ENCODE data around the gene UNCX.
"Not testable (repeated sequence)": the region's sequence is repeated elsewhere in the genome, so short reads cannot be mapped to it uniquely, and the experiment has no call there.

The UNCX gene

DNA sequence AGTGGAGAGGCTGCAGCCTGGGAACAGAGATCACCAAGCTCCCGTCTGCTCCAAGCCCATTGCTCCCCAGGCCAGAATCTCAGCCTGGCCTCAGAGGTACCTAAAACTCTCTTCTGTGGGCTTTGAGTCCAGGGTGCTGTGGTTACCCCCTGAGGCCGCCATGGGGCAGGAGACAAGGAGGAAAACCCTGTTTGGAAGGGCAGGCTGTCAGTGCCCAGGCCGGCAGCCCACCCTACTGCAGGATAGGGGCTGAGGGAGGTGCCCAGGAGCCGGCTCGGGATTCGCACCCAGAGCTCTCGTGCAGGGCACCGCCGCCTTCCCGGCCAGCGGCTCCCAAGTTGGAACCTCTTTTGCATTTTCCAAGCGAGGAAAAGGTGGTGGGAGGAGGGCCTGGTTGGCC lies 24.5 kb downstream of the UNCX start:
- DNase-seq, result no peak

DNA sequence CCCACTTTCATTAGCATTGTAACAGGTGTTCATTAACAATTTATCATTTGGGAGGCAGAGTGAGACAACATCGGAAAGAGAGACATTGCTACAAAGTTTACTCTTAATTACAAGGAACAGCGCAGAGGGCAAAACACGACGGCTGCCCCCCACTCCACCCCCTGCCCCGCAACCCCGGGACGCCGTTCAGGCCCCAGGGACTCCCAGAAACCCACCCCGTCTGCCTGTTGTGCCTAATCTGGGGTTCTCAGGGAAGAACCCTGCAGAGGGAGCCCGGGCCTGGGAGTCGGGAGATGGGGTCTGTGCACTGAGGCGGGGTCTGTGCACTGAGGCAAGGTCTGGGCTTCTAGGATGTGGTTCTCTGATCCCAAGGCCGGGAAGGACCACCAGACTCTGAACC lies 25.2 kb downstream of the UNCX start:
- DNase-seq, result no peak

DNA sequence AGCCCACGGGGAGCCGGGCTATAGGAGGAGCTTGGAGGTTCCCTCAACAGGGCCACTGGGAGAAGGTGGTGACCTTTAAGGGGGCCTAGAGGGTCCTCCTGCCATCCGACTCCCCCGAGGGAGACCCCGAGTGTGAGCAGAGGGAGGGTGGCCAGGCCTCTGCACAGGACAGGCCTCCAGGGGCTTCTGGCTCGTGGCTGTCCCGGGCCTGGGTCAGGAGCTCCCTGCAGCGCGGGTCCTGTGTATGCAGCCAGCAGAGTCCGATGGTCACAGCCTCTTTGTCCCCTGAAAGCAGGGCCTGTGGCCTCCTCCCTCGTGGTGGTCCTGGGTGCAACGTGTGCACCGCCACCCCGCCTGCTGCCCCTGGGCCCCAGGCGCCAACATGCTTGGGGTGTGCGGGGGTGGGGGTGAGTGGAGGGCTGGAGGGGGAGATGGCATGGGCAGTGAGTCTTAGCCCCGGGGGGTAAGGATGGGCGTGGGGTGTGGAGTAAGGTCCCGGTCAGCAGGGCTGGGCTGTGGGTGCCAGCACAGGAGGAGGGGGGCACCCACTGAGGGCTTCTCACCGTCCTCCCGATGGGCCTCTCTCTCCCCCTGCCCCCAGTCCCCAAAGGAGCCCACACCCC lies 27.1 kb downstream of the UNCX start:
- no peak for DNase-seq

DNA sequence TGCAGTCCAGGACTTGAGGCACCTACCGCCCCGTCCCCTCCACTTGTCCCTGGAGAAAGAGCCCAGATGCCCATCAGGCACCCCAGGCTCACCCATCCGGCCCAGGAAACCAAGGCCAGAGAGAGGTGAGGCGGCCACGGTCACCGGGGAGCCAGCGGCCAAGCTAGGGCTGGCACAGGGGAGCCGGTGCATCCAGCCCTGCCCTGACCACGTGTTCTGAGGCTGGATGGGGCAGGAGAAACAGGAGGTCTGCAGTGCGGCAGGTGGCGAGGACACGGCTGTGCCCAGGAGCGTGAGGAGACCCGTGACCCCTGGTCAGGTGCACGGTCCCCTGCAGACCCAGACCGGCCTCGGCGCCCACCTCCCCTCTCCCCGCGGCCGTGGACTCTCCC lies 27.6 kb downstream of the UNCX start:
- DNase-seq, result no peak

DNA sequence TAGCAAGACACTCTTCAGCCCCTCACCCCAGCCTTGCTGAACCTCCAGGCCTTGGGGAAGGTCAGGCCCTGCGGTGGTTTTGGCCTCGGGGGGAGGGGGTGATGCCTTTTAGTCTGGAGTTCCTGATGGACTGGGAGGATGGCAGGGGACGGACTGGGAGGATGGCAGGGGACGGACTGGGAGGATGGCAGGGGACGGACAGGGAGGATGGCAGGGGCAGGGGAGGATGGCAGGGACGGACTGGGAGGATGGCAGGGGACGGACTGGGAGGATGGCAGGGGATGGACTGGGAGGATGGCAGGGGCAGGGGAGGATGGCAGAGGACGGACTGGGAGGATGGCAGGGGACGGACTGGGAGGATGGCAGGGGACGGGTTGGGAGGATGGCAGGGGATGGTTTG lies 28.4 kb downstream of the UNCX start:
- not testable (repeated sequence) for DNase-seq

DNA sequence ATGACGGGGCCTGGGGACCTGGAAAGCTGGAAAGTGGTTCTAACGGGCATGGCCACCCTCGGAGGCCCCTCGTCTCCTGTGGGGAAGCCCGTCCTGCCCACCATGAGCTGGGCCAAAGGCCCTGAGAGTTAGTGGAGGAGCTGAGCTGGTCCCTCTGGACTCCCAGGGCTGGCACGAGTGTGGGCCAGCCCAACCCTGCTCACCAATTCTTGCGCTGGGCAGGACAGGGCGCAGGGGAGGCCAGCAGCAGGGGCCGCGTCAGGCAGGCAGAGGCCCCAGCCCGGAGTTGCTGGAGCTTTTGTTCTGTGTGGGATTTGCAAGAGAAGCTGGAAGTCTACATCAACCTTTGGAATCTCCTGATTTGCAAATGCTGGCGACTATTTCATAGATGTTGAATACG lies 29.8 kb downstream of the UNCX start:
- DNase-seq, result no peak

DNA sequence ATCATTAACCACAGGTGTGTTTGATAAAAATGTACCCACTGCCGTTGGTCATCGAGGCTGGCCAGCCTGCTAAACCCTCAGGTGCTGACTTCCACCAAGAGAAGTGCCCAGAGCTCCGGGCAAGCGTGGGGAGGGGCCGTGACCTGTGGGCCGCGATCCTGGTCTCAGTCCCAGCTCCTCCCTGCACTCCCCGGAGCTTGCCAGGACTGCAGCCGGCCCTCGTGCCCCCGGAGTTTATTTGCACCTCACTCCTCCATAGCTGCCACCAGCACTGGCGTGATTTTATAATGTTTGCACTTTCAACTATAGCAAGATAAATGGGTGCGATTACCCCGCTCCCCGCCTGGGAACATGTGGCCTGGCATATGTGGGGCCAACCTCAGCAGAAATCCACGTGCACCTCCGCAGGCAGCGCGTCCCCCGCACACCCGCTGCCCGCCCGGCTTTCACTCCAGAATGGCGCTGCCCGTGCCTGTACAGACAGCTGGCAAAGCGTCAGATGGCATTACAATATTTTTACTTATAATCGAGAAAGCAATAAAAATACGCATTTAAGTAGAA lies 30.8 kb downstream of the UNCX start:
- no peak for DNase-seq

DNA sequence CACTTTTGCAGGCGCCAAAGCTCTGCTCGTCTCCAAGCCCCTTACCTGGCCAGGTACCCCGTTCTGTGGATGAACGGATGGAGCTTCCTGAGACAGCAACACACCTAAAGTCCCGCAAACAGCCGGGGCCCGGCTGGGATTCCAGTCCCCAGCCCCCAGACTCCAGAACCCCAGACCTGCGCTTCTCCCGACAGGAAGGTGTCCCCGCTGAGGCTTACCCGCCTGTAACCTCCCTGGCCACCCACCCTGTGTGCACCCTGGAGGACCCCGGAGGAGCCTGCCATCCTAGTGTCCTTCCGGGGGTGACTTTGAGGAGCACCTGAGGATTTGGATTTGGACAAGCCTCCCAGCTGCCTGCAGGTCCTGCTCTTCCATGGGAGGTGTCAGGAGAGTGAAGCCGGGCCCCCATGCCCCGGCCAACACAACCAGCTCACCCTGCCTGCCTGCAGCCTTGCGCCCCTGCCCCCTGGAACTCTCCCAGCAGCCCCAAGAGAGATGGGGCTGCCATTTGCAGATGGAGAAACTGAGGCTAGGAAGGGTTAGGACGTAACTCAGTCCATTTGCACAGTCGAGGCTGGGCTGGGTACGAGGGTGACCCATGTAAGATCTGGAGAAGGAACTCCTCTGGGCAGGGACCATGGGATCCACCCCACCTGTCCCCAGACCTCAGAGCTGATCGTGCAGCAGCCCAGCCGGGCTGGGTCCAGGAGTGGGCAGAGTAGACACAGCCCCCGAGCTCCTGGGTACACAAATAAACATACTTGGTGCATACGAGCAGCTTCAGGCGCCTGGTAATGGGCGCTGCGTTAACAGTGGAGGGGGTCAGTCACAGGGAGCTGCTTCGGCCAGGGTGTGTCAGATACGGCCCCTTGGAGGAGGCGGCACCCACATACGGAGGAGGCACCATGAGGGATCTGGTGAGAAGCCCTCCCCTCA lies 31.9 kb downstream of the UNCX start:
- DNase-seq, result no peak

DNA sequence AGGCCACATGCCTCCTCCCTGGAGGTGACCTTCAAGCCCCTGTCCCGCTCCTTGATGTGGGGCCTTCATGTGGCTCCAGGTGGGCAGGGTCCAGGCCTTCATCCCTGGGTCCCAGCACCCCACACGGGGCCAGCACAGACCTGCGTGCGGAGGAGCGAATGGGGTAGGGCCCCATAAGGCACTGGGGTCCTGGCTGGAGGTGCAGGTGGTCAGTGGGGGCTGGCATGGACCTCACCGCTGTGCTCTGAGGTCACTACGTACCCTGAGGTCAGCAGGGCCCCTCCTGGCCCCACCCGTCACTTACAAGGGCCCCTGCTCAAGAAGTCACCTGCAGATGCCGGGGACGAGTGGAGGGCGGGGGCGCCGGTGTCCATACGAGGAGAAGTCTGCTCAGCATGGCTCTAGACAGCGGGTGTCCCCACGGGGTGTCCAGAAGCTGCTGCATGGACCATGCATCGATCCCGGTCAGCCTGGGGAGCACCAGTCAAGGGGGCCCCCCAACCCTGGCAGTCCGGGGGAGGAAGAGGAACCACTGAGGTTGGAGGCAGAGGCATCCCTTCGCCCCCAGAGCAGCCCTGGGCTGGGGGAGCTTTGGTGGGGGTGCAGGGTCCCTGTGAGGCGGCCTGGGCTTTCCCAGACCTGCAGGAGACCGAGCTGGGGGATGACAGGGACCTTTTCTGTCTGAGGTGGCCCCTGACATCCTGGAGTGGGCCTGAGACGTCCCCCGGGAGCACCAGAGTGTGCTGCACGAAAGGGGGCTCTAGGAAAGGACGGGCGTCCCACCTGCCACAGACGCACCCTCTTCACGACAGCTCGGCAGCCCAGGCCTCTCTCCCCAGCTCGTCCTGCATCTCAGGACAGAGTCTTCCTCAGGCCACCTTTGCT lies 34.6 kb downstream of the UNCX start:
- no peak for DNase-seq

DNA sequence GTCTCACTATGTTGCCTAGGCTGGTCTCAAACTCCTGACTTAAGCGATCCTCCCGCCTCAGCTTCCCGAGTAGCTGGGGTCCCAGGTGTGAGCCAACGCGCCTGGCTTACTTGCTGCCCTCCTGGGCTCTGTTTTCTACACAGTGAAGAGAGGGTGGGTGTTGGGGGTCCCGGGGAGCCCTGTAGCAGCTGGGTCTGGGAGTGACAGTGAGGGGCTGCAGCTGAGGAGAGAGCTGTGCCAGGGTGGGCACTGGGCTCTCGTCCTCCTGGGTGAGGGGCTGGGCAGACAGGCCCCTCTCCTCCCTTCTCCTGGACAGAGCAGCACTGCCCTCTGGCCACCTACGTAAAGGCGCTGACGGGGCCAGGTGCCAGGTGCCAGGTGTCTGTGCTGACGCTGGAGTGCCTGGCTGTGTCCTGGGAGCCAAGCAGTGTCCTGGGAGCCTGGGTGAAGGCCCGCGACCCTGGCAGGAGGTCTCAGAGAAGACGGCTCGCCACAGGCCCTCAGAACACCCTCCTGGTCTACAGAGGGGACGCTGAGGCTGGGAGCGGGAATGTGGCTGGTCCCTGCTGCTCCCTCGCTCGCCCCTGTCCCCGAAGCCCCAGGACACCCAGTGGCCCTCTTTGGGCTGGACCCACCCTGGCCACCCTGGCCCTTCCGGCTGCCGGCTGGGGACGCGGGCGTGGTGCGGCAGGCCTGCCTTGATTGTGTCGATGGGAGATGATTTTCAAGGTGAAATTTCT lies 35.6 kb downstream of the UNCX start:
- DNase-seq, result no peak

DNA sequence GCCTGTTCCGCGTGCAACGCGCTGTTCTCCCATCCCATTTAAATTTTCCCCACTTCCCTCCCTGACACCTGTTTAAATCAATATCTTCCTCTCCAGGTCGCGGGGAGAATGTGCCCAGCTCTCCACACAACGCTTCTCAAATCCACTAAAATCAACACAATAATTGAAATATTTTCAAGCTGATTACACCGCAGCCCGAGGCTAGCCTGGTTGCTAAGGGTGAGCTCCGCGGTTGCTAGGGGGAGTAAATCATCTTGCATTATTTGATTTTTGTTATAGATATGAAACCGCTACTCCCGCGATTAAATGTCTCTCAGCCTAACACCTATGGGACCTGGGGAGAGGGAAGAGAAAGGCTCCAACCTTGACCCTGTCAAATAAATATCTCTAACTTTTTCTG lies 36.2 kb downstream of the UNCX start:
- DNase-seq, result no peak

DNA sequence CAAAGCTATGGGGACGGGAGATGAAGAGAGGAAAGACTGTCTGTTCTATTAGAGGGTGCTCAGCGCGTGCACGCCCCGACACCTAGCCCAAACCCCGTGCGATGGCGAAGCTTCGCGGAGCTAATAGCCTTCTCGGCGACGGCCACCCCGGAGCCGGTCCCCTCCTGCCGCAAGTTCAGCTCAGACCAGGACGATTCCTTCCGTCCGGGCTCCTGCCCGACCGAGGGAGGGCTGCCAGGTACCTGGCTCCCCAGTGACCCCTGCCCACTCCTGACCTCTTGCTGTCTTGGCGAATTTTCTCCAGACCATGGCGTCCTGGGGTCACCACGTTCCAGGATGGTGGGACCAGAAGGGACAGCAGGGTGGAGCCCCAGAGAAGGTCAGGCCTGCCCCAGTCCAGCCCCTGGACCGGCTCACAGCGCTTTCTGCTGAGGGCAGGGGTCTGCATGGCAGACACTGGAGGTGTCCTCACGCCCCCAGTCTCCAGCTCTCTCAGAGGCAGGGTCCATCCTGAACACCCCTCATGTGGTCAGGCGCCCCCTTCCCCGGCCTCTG lies 36.7 kb downstream of the UNCX start:
- no peak for DNase-seq

DNA sequence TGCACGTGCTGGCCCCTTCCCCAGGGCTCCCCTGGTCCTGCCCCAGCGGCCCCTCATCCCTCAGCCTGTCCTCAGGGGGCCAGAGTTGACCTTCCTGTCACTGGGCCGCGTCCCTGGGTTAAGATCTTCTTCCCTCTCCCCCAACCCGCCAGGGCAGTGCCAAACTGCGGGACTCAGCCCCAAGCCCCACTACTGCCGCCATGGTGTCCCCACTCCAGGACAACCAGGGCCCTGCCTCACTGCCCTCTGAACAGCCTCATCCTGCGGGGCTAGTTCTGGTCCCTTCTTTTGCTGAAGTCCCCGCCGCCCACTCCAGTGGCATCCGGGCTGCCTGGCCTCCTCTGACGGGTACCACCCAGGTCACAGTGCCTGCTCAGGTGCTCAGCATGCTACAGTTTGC lies 37.5 kb downstream of the UNCX start:
- no peak for DNase-seq

DNA sequence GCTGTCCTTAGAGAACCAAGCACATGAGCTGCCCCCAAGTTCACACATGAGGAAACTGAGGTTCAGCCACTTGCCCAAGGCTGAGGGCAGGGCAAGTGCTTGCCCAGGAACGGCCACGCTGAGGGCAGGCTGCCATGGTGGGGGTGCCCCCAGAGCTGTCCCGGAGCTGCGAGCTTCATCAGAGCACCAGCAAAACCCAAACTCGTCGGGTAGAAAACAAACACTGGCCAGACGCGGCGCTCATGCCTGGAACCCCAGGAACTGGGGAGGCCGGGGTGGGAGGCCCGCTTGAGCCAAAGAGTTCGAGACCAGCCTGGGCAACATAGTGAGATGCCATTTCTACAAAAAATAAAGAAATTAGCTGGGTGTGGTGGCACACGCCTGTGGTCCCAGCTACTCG lies 38.4 kb downstream of the UNCX start:
- DNase-seq, result no peak

DNA sequence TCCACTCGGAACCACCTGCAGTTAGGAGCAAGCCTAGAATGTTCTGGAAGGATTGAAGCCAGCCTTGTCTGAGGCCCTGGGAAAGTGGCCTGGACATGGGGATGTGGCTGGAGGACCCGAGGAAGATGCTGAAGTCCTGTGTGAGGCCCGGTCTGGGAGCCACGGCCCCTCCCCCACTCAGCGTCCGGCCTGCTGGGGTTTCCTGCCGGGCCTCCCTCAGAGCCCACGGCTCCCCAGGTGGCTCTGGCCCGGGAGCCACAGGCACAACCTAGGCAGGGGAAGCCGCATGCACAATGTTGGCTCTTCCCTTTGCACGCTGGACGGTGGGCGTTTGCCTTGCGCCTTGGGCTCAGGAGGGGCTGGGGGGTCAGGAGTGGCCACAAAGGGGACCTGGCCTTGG lies 39.0 kb downstream of the UNCX start:
- no peak for DNase-seq

DNA sequence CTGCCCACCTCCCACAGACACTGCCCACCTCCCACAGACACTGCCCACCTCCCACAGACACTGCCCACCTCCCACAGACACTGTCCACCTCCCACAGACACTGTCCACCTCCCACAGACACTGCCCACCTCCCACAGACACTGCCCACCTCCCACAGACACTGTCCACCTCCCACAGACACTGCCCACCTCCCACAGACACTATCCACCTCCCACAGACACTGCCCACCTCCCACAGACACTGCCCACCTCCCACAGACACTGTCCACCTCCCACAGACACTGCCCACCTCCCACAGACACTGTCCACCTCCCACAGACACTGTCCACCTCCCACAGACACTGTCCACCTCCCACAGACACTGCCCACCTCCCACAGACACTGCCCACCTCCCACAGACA lies 39.5 kb downstream of the UNCX start:
- not testable (repeated sequence) for DNase-seq

DNA sequence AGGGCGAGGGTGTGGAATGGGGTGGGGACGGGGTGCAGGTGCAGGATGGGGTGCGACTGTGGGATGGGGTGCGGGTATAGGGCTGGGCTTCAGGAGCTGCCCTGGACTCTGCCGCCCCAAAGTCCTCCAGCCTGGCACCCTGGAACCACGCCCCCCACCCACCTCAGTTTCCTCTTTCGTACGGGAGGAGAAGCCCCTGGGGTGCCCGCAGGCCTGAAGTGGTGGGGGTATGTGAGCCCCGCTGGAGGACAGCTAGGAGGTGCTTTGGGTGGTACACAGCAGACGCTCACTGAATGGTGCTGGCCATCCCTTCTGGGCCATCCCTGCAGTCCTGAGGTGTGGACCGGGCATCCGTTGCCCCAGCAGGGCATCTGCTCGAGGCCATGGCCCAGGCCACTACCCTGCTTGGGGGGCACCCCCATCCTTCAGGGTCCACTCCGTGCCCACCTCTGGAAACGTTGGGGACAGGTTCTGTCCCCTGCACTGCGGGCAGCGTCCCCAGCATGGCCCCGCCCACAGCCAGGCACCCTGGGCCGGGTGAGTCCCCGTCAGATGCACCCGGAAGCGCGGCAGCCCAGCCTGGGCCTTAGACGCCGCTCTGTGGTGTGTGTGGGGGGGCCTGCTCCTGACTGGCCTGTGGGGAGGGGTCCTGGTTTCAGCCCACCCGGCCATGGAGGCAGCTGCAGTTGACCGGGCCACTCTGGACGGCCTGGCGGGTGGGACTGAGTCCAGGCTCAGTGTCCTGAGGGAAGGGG lies 41.6 kb downstream of the UNCX start:
- DNase-seq, result no peak

DNA sequence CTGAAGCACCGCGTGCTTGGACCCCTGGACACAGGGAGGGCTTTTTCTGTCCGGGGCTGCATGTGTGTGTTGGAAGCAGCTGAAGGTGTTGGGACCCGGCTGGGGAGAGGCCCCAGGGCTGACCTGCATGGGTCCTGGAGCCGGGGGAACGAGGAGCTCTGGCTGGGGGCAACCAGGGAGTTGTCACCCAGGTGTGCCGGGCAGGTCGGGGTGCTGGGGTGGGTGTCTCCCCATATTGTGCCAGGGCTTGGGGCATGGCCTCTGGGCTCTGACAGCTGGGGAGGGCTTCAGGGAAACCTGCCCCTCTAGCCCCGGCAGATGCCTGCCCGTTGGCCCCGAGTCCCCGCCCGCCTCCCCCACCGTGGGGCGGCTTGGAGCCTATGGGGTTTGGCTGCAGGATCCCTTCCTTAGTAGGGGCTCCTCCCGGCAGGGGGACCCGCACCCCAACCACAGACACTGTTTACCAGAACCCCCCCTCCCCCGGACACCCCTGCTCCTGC lies 42.3 kb downstream of the UNCX start:
- no peak for DNase-seq

DNA sequence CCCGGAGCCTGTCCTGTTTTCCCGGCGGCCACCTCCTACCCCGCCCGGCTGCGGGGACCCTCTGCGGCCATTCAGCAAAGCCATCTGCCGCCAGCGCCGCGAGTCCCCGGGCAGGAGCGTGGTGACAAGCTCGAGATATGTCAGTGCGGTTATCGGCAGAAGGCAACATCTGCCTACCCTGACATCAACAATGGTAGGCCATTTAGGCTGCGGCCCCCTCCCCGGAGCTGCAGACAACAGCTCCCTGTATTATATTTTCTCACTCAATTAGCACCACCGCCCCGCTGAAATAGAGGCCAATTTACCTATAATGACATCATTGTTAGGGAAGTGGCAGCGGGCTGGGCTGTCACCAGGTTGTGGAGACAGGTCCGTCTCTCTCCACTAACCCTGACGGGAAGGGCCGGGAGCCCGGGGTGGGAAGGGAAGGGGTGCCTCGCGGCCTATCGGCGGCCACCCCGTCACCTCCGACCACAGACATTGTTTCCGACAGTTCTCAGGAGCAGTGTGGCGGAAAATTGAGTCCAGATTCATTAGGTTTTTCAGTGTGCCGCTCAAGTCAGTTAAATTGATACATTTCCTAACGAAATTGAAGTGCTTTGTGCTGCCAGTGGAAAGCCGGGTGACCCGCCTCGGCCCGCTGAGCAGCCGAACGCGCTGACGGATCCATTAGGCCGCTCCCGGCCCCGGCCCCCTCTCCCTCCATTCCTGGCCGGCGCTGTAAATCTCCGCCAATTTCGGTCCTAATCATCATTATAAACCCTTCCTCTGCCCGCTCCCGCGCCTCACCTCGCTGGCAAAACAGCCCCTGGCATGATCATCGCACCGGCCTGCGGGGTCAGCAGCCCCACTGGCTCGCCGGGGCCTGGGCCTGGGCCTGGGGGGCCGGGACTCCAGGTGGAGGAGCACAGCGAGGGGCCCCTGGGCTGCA lies 43.0 kb downstream of the UNCX start:
- DNase-seq, result no peak

Measured in right kidney (tissue), 1 donor.